SK-N-SH treated with all-trans-retinoic acid at 6 μM for 48 hours (cell line): ENCODE results near the gene ETNK2.

ENCODE experiments used
- ATAC-seq: fragments of 200-7000 bp; cut with Tn5 transposase; 3 replicates; pipeline ENCODE4 v1.9.1; 2020; ENCODE audit warnings: mild to moderate bottlenecking, moderate library complexity
- BACH2 ChIP-seq: fragments of 250-450 bp; sonication (Bioruptor Pico); IDR thresholded peaks from 2 replicates; pipeline ENCODE4 v1.9.0; 2021; ENCODE audit warnings: mild to moderate bottlenecking, borderline replicate concordance
- CSDC2 ChIP-seq: fragments of 250-450 bp; sonication (Bioruptor Pico); IDR thresholded peaks from 2 replicates; pipeline ENCODE4 v1.5.0; 2020; ENCODE audit warnings: mild to moderate bottlenecking, moderate library complexity
- CSRNP3 ChIP-seq: fragments of 250-450 bp; sonication (Bioruptor Pico); IDR thresholded peaks from 2 replicates; pipeline ENCODE4 v1.5.1; 2021; ENCODE audit warnings: mild to moderate bottlenecking, moderate library complexity
- ESRRG ChIP-seq: fragments of 250-450 bp; sonication (Bioruptor Pico); IDR thresholded peaks from 2 replicates; pipeline ENCODE4 v1.6.1; 2021; ENCODE audit warnings: mild to moderate bottlenecking
- GLIS3 ChIP-seq: fragments of 250-450 bp; sonication (Bioruptor Pico); IDR thresholded peaks from 2 replicates; pipeline ENCODE4 v1.5.0; 2020; ENCODE audit warnings: mild to moderate bottlenecking, moderate library complexity
- ISL1 ChIP-seq: fragments of 250-450 bp; sonication (Bioruptor Pico); IDR thresholded peaks from 2 replicates; pipeline ENCODE4 v2.1.2; 2022; ENCODE audit warnings: mild to moderate bottlenecking, moderate library complexity
- OSR1 ChIP-seq: fragments of 250-450 bp; sonication (Bioruptor Pico); IDR thresholded peaks from 2 replicates; pipeline ENCODE4 v1.8.0; 2022; ENCODE audit warnings: moderate library complexity, mild to moderate bottlenecking, inconsistent platforms
- PATZ1 ChIP-seq: fragments of 250-450 bp; sonication (Bioruptor Pico); IDR thresholded peaks from 2 replicates; pipeline ENCODE4 v1.8.0; 2020; ENCODE audit warnings: mild to moderate bottlenecking, moderate library complexity, borderline replicate concordance
- PPARA ChIP-seq: fragments of 250-450 bp; sonication (Bioruptor Pico); IDR thresholded peaks from 2 replicates; pipeline ENCODE4 v1.5.0; 2020; ENCODE audit warnings: mild to moderate bottlenecking, borderline replicate concordance
- RARB ChIP-seq: fragments of 250-450 bp; sonication (Bioruptor Pico); IDR thresholded peaks from 2 replicates; pipeline ENCODE4 v1.8.0; 2021; ENCODE audit warnings: mild to moderate bottlenecking, moderate library complexity
- TCF4 ChIP-seq: fragments of 250-450 bp; sonication (Bioruptor Pico); IDR thresholded peaks from 2 replicates; pipeline ENCODE4 v1.8.0; 2021; ENCODE audit warnings: mild to moderate bottlenecking, moderate library complexity, borderline replicate concordance
- TOX ChIP-seq: fragments of 250-450 bp; sonication (Bioruptor Pico); IDR thresholded peaks from 2 replicates; pipeline ENCODE4 v1.8.0; 2021; ENCODE audit warnings: mild to moderate bottlenecking, moderate library complexity, borderline replicate concordance
- TSHZ2 ChIP-seq: fragments of 250-450 bp; sonication (Bioruptor Pico); IDR thresholded peaks from 2 replicates; pipeline ENCODE4 v1.5.0; 2020; ENCODE audit warnings: mild to moderate bottlenecking, moderate library complexity
- ZC3H10 ChIP-seq: fragments of 250-450 bp; sonication (Bioruptor Pico); IDR thresholded peaks from 2 replicates; pipeline ENCODE4 v1.5.1; 2021; ENCODE audit warnings: mild to moderate bottlenecking, moderate library complexity
- ZFP30 ChIP-seq: fragments of 450-650 bp; formaldehyde crosslinking; IDR thresholded peaks from 2 replicates; pipeline ENCODE4 v1.5.0; 2022; ENCODE audit warnings: mild to moderate bottlenecking, moderate library complexity
- ZNF565 ChIP-seq: fragments of 450-650 bp; formaldehyde crosslinking; conservative IDR thresholded peaks from 2 replicates; pipeline ENCODE4 v1.5.0; 2020; ENCODE audit warnings: low read depth, mild to moderate bottlenecking, moderate library complexity
- ZNF70 ChIP-seq: fragments of 450-650 bp; formaldehyde crosslinking; IDR thresholded peaks from 2 replicates; pipeline ENCODE4 v1.5.0; 2020; ENCODE audit warnings: mild to moderate bottlenecking, moderate library complexity
- ZNF8 ChIP-seq: fragments of 450-650 bp; formaldehyde crosslinking; IDR thresholded peaks from 2 replicates; pipeline ENCODE4 v1.5.0; 2020; ENCODE audit warnings: mild to moderate bottlenecking, moderate library complexity
- TF ChIP-seq, protein P1 (sequence below): fragments of 250-450 bp; sonication (Bioruptor Pico); IDR thresholded peaks from 2 replicates; pipeline ENCODE4 v1.5.1; 2020; ENCODE audit warnings: low read depth, mild to moderate bottlenecking, moderate library complexity

ETNK2 gene

GRCh38 chr1:204085876-204086275 is 66.0 kb downstream of the ETNK2 start:
- no peak for ATAC-seq
- TF ChIP-seq TOX (CRISPR knock-in tag) (no peak), PPARA (CRISPR knock-in tag) (no peak), TSHZ2 (CRISPR knock-in tag) (no peak), BACH2 (CRISPR knock-in tag) (no peak), TCF4 (CRISPR knock-in tag) (no peak), CSRNP3 (CRISPR knock-in tag) (no peak), CSDC2 (CRISPR knock-in tag) (no peak), ZC3H10 (CRISPR knock-in tag) (no peak), ZNF8 (no peak), RARB (CRISPR knock-in tag) (no peak), PATZ1 (CRISPR knock-in tag) (no peak), ZNF565 (CRISPR knock-in tag) (no peak), ZNF70 (CRISPR knock-in tag) (no peak), ESRRG (CRISPR knock-in tag) (no peak), ZFP30 (CRISPR knock-in tag) (no peak)
- TF ChIP-seq, protein P1, sequence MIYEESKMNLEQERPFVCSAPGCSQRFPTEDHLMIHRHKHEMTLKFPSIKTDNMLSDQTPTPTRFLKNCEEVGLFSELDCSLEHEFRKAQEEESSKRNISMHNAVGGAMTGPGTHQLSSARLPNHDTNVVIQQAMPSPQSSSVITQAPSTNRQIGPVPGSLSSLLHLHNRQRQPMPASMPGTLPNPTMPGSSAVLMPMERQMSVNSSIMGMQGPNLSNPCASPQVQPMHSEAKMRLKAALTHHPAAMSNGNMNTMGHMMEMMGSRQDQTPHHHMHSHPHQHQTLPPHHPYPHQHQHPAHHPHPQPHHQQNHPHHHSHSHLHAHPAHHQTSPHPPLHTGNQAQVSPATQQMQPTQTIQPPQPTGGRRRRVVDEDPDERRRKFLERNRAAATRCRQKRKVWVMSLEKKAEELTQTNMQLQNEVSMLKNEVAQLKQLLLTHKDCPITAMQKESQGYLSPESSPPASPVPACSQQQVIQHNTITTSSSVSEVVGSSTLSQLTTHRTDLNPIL = no peak

DNA sequence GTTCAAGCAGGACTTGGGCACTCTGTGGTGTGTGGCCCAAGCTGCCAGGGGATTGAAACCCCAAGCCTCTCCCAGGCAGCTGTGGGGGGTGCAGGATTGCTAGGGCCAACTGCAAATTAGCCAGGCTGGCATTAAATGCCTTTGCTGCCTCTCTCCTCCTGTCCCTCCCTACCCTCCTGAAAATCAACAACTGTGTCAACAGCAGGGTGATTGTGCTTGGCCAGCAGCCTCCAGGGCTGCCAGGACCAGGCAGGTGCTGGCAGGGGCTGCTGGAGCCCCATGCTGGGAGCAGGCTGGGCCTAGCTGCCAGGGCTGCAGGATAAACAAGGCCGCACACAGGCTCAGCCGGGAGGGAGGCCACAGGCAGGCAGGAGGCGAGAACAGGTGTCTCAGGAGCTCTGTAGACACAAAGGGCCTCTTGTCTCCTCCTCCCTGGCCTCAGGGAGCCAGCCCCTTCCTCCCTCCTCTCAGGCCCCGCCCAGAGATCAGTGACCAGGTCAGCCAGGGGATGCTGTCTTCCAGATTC is 67.5 kb downstream of the ETNK2 start:
- no peak for ATAC-seq
- TF ChIP-seq CSRNP3 (CRISPR knock-in tag) (no peak), OSR1 (CRISPR knock-in tag) (no peak), ISL1 (CRISPR knock-in tag) (no peak), ZNF565 (CRISPR knock-in tag) (no peak), TSHZ2 (CRISPR knock-in tag) (no peak), ESRRG (CRISPR knock-in tag) (no peak), GLIS3 (CRISPR knock-in tag) (no peak), ZFP30 (CRISPR knock-in tag) (no peak), TOX (CRISPR knock-in tag) (no peak)
- TF ChIP-seq, protein P1 = no peak
